GM21360 (cell line): Measurements from ENCODE around the gene KCNQ1.

Source experiments
- ATAC-seq: cut with Tn5 transposase; IDR thresholded peaks from one replicate; pipeline ENCODE4 v1.9.1; 2021; ENCODE audit warnings: mild to moderate bottlenecking, moderate library complexity; ENCODE audit not compliant: unreplicated experiment

KCNQ1 gene

DNA sequence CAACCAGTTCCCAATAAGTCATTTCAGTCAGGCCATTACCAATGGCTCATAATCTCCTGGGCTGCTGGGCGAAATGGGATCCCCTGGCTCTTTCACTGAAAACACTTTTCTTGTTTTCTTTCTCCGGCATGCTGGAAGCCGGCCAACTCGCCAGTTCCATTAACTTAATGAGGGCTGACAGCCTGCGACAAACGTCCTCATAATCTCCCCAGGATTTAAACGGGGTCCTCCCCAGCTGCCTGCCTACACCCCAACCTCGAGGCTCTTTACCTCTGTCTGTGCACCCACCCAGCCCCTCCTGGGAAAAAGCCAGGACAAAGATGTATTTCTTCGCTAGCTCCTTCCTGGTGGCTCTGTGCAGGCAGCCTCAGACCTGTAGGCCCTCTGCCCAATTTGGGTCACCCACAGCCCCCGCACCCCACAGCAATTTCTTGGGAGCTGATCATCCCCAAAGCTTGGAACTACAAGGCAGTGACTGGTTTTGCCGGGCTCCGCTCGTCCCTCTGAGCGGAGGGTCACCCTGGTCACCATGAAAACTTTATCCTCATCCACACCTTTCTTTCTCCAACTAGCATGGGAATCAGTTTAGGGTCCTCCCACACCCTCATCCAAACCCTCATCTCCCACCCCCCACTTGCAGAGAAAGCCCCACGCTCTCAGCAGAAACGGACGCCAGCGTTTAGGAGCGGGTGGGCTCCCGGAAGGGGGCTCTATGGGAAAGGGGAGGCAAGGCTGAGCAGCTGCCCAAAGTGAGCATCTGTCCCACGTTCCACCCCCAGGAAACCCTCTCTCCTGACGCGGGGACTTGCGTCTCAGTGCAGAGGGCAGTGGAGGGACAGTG is 306.1 kb downstream of the KCNQ1 start:
- no peak for ATAC-seq

GRCh38 chr11:2751523-2752203 is 306.9 kb downstream of the KCNQ1 start:
- ATAC-seq = no peak

- ATAC-seq = no peak
These were observed 307.5 kb downstream of the KCNQ1 start for GRCh38 chr11:2752204-2752770.

DNA sequence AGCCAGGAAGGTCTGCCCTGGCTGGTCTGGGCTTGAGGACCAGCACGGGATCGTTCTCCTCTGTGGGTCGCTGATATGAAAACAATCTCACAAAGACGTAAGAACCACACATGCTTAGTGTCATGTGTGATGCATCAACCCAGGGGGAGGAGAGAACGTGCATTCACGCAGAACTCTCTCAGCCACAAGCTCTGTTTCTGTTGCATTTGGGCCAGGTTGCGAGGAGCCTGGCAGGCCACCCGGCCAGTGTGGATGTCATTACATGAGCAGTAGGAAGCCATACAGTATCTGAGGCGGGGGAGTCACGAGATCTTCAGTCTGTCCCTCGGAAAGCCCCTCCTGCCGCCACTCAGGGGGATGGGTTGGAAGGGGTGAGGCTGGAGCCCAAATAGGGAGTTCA is 308.1 kb downstream of the KCNQ1 start:
- ATAC-seq = no peak

DNA sequence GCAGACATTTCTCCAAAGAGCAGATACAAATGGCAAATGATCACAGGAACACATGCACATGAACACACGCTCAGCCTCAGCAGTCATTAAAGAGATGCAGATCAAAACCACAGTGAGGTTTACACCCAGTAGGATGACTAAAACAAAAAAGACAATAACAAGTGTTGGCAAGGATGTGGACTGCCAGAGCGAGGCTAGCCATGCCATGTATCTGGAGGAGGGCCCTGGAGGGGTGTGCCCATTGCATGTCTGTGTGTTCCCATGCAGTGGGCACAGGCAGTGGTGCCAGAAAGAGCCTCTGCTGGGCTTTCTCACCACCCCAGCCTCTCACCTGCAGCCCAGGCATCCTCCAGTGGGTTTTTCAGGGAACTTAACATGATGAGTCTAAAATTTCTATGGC is 309.2 kb downstream of the KCNQ1 start:
- ATAC-seq = no peak

DNA sequence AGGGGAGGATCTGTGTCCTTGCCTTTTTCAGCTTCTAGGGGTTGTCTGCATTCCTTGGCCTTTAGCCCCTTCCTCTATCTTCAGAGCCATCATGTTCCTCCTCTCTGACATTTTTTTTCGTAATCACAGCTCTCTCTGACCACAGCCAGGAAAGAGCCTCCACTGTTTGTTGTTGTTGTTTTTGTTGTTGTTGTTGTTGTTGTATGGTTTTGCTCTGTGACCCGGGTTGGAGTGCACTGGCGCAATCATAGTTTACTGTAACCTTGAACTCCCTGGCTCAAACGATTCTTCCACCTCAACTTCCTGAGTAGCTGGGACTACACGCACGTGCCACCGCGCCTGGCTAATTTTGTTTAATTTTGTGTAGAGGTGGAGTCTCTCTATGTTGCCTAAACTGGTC is 310.3 kb downstream of the KCNQ1 start:
- no peak for ATAC-seq

GRCh38 chr11:2758751-2759150 is 313.9 kb downstream of the KCNQ1 start:
- ATAC-seq = no peak

- ATAC-seq = no peak
These were observed 314.7 kb downstream of the KCNQ1 start for GRCh38 chr11:2759228-2760195.

DNA sequence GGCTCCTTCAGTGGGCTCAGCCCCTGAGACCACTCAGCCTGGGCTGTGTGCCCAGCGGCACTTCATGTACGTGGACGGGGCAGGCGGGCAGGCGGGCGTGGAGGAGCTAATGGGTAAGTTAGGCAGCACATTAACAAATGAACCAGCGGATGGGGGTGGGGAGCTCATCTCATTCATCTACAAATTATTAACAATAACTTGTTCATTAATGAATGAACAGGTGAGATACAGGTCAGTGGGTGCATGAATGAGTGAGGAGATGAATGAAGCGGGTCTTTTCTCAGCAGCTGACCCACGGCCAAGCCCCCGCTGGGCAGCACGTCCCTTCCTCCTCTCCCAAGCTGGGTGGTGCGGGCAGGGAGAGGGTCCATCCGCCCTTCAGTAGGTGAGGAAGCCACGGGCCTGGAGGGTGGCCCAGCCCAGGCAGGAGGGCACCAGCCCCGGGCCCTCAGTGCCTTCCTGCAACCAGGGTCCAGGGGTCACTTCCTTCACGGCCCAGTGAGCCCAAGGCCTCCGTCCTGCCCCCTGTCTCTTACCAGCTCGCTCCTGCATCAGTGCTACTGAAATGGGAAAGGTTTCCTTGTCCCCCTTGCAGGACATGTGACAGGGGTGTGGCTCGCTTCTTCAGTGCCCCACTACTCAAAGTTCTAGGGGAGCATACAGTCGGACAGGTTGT is 315.5 kb downstream of the KCNQ1 start:
- ATAC-seq = no peak

GRCh38 chr11:2761131-2762030 is 316.6 kb downstream of the KCNQ1 start:
- no peak for ATAC-seq

DNA sequence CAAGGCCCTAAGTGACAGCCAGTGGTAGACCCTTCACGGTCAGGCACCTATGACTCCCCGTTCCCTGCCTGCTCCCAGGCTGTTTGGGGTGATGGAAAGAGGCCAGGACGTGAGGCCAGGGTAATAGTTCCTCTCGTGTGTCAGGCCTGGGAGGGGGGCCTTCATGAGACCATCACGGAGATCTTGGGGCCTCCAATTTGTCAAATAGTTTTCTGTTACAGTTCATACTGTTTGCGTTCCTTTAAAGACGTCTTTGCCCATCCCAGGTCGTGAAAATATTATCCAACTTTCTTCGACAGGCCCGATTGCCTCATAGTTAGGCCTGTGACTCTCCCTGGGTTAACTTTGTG is 317.2 kb downstream of the KCNQ1 start:
- no peak for ATAC-seq

- ATAC-seq = no peak
These were observed 317.6 kb downstream of the KCNQ1 start for GRCh38 chr11:2762451-2762850.

- ATAC-seq = no peak
These were observed 319.2 kb downstream of the KCNQ1 start for GRCh38 chr11:2763984-2764383.

- ATAC-seq = no peak
These were observed 320.7 kb downstream of the KCNQ1 start for GRCh38 chr11:2765491-2765890.

DNA sequence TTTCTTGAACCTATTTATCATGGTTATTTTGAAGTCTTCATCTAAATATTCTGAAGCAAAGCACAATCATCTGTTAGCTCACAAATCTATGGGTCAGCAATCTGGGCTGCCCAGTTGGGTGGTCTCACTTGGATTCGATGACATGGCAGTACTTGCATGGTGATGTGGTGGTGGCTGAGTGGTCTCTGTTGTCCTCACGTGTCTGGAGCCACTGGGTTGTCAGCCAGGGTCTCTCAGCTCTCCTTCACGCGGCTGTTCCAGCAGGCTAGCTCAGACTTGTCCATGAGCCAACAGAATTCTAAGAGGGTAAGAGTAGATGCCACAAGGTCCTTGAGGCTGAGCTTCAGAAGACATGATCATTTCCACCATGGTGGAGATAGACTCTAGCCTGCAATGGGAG is 321.4 kb downstream of the KCNQ1 start:
- no peak for ATAC-seq

- ATAC-seq = no peak
These were observed 322.3 kb downstream of the KCNQ1 start for GRCh38 chr11:2767071-2767470.

DNA sequence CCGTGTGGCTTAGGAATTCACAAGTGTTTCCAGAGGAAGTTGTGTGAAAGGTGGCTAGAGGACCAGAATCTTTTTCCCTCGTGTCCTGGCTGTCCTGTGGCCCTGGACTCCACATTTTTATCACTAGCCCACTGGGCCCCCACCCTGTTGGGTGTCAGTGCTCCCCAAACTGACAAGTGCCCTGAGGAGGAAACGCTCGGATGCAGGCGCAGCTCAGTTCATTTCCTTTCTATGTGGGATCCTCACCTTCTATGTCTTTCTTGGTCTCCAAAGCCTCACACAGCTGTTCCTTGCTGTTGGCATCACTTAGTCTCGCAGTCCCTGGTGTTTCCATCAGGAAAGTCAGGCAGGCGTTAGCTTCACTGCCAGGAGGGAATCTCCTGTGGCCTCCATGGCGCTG is 323.0 kb downstream of the KCNQ1 start:
- ATAC-seq = no peak

DNA sequence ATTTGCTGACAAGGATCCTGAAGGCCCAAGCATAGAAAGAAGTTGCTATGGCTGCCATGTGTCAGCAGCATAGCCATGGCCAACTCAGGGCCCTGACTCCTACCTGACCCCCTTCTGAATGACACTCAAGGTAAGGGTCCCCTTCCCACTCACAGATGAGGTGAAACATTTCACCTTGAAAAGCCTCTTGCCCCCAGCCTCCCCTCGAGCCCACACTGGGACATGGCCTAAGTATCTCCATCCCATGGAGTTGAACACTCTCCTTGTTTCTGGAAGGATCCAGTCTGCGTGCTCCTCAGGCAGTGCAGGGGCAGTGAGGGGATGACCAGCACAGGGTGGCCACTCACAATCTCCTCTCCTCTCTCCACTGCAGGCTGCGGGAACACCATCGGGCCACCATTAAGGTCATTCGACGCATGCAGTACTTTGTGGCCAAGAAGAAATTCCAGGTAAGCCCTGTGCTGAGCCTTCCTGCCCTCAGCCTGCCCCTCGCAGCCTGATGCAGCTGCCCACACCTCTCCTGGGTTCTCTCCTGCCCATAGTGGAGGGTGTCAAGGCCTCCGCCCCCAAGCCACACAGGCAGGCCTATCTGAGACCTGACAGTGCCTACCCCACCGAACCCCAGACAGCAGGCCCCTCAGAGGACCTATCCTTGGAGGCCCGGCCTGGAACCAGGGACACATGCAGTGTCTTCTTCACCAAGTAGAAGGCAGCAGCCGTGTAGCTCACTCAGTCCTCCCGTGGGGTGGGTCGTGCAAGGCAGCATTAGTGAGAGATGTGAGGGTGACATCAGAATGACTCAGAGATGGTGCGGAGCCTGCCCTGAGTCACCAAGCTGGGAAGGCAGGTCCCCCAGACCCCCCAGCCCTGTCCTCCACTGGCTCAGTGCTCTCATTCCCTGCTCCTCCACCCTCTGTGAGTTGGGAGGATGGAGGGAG is 323.9 kb downstream of the KCNQ1 start:
- ATAC-seq = no peak
